CD14-positive monocyte (primary cell): ENCODE data around the gene PCGF1. TPM values are rescaled to one million over a fixed set of nuclear protein-coding genes. Genes with fewer than 3 reads are reported as not detected.
A peak's percentile ranks its signal among the peaks of the same experiment; 100 is the strongest.

Experiments used
- DNase-seq, 3 donors: peaks; one replicate each; pipeline ENCODE4 v3.0.0-alpha.2; 2011 to 2022
- H2AFZ ChIP-seq: 2 replicates; pipeline ENCODE4 v1.6.0; 2012; ENCODE audit warnings: mild to moderate bottlenecking, low read depth, low read length, inconsistent platforms; ENCODE audit not compliant: insufficient read depth, poor library complexity, severe bottlenecking
- H3K27ac ChIP-seq, 2 donors: 1 replicate in 1 of 2; 2 replicates in 1 of 2; pipeline ENCODE4 v1.5.1; 2012 to 2013; ENCODE audit warnings: low read length in 2 of 2, control low read depth in 1 of 2, inconsistent platforms in 1 of 2, low read depth in 1 of 2, mild to moderate bottlenecking in 1 of 2
- H3K27me3 ChIP-seq, 2 donors: one replicate each; pipeline versions ENCODE4 v1.6.0 to v1.6.1; 2011 to 2013; ENCODE audit warnings: low read length in 2 of 2; ENCODE audit not compliant: control insufficient read depth in 2 of 2, insufficient read depth in 2 of 2
- H3K36me3 ChIP-seq, 2 donors: replicated peaks in 1 of 2; 1 replicate in 1 of 2; 2 replicates in 1 of 2; pipeline versions ENCODE4 v1.5.1 to v1.6.1; 2012 to 2013; ENCODE audit warnings: low read length in 2 of 2, control low read depth in 1 of 2, inconsistent platforms in 1 of 2, mild to moderate bottlenecking in 1 of 2; ENCODE audit not compliant: insufficient read depth in 2 of 2, control insufficient read depth in 1 of 2
- H3K4me1 ChIP-seq, 2 donors: 1 replicate in 1 of 2; 2 replicates in 1 of 2; pipeline versions ENCODE4 v1.5.1 to v1.6.1; 2012 to 2013; ENCODE audit warnings: low read length in 2 of 2, control low read depth in 1 of 2, inconsistent platforms in 1 of 2, mild to moderate bottlenecking in 1 of 2, moderate library complexity in 1 of 2; ENCODE audit not compliant: insufficient read depth in 2 of 2, control insufficient read depth in 1 of 2
- H3K4me2 ChIP-seq: replicated peaks from 2 replicates; pipeline ENCODE3; 2012; ENCODE audit warnings: low read length, moderate library complexity, mild to moderate bottlenecking; ENCODE audit not compliant: poor library complexity, severe bottlenecking; ENCODE audit errors: extremely low read depth
- H3K4me3 ChIP-seq, 3 experiments: fragments of 200-600 bp in 1 of 3; sonication (generic) in 1 of 3; replicated peaks in 1 of 3; 1 replicate in 2 of 3; 2 replicates in 1 of 3; pipeline ENCODE4 v1.5.1; 2011 to 2013; ENCODE audit warnings: low read length in 3 of 3, mild to moderate bottlenecking in 3 of 3, control low read depth in 2 of 3, low read depth in 2 of 3, inconsistent platforms in 1 of 3, moderate library complexity in 1 of 3
- H3K79me2 ChIP-seq: 2 replicates; pipeline ENCODE4 v1.6.0; 2012; ENCODE audit warnings: mild to moderate bottlenecking, control low read depth, inconsistent platforms, low read length, moderate library complexity; ENCODE audit not compliant: insufficient read depth
- H3K9ac ChIP-seq: 2 replicates; pipeline ENCODE4 v1.6.0; 2017; ENCODE audit warnings: low read length, mild to moderate bottlenecking; ENCODE audit not compliant: insufficient read depth, poor library complexity, severe bottlenecking
- H3K9me3 ChIP-seq, 2 donors: replicated peaks in 1 of 2; 1 replicate in 1 of 2; 2 replicates in 1 of 2; pipeline versions ENCODE4 v1.5.1 to v1.6.1; 2012 to 2013; ENCODE audit warnings: low read length in 2 of 2, control low read depth in 1 of 2; ENCODE audit not compliant: control insufficient read depth in 1 of 2, insufficient read depth in 1 of 2
- H4K20me1 ChIP-seq: 2 replicates; pipeline ENCODE4 v1.6.0; 2012; ENCODE audit warnings: mild to moderate bottlenecking, low read length, control low read depth, moderate library complexity; ENCODE audit not compliant: insufficient read depth
- H3K27ac Mint-ChIP-seq, 7 donors: one replicate each; pipeline ENCODE4 v1.8.0; 2020; ENCODE audit warnings: mild to moderate bottlenecking in 7 of 7, mixed read lengths in 7 of 7, moderate library complexity in 6 of 7, inconsistent platforms in 2 of 7
- H3K27me3 Mint-ChIP-seq, 3 donors: one replicate each; pipeline ENCODE4 v1.8.0; 2021 to 2022; ENCODE audit warnings: low read depth in 3 of 3, mild to moderate bottlenecking in 3 of 3, mixed read lengths in 3 of 3, moderate library complexity in 3 of 3, inconsistent platforms in 1 of 3
- H3K36me3 Mint-ChIP-seq, 2 donors: one replicate each; pipeline ENCODE4 v1.8.0; 2020; ENCODE audit warnings: mixed read lengths in 2 of 2, inconsistent platforms in 1 of 2, mild to moderate bottlenecking in 1 of 2
- H3K4me1 Mint-ChIP-seq: one replicate; pipeline ENCODE4 v1.8.0; 2020; ENCODE audit warnings: mild to moderate bottlenecking, mixed read lengths
- H3K4me3 Mint-ChIP-seq, 2 donors: one replicate each; pipeline ENCODE4 v1.8.0; 2020; ENCODE audit warnings: mild to moderate bottlenecking in 2 of 2, mixed read lengths in 2 of 2, moderate library complexity in 1 of 2
- H3K9me3 Mint-ChIP-seq, 7 donors: one replicate each; pipeline ENCODE4 v1.8.0; 2020 to 2022; ENCODE audit warnings: mixed read lengths in 7 of 7, mild to moderate bottlenecking in 6 of 7, moderate library complexity in 6 of 7, inconsistent platforms in 2 of 7
- CTCF ChIP-seq: fragments of 200-600 bp; IDR thresholded peaks from one replicate; pipeline ENCODE4 v1.8.0; 2022; ENCODE audit warnings: antibody characterized with exemption, mild to moderate bottlenecking
- WGBS: methylation state at CpG from one replicate; pipeline ENCODE4 v1.1.5; 2013; ENCODE audit warnings: missing lambda C conversion rate; ENCODE audit not compliant: insufficient coverage; 5-methylcytosine and 5-hydroxymethylcytosine counted together
- intact Hi-C, 2 donors: fragments of 100-400 bp; cut with micrococcal nuclease; formaldehyde crosslinking; loops; one replicate each; pipeline versions ENCODE4 v1.15.0 to v1.15.1; 2023
- polyA plus RNA-seq, 3 donors: library from polyadenylated mRNA; depleted of rRNA in 1 of 3; unstranded in 2 of 3; stranded (reverse) in 1 of 3; fragments of 300-500 nt in 2 of 3; fragments of >200 nt in 1 of 3; fragmentation: Illumina TruSeq in 2 of 3; gene quantifications; 1 replicate in 2 of 3; 2 replicates in 1 of 3; pipeline ENCODE4 v1.2.3, GENCODE V29; 2012 to 2021

The PCGF1 gene
- polyA plus RNA-seq, 3 donors = 18.0 to 30.5 (median 20.5) TPM

GRCh38 chr2:74474899-74475298 lies 32.6 kb downstream of the PCGF1 start:
- no peaks in the 10 kb centered on the region for H3K27me3 ChIP-seq
- Mint-ChIP-seq H3K36me3 (peaks cover 23 to 41% of the 10 kb centered on the region in 2 donors), H3K27ac (no peak overlapping the region), H3K9me3 (peaks cover 0 to 3% (median 0%) of the 10 kb centered on the region in 7 donors), H3K4me1 (peaks cover 35% of the 10 kb centered on the region), H3K4me3 (no peak overlapping the region), H3K27me3 (peaks cover 0 to 2% (median 2%) of the 10 kb centered on the region in 3 donors)
- no peak overlapping the region for H3K4me3 ChIP-seq
- peaks cover 8% of the 10 kb centered on the region for H4K20me1 ChIP-seq
- no peak for DNase-seq
- H3K9ac ChIP-seq = no peak overlapping the region
- H3K36me3 ChIP-seq = peaks cover 14 to 24% of the 10 kb centered on the region in 2 donors
- intact Hi-C loops = no loop called here
- peak; percentile 31 for TF ChIP-seq CTCF
- H3K27ac ChIP-seq = no peak overlapping the region
- peaks cover 22% of the 10 kb centered on the region for H3K79me2 ChIP-seq
- 93% methylated on average over 5 of the region's 5 CpGs for WGBS
- no peak overlapping the region for H3K4me2 ChIP-seq
- H2AFZ ChIP-seq = no peak overlapping the region
- no peaks in the 10 kb centered on the region for H3K9me3 ChIP-seq
- peaks cover 35 to 41% of the 10 kb centered on the region in 2 donors for H3K4me1 ChIP-seq

GRCh38 chr2:74474481-74474880 lies 33.0 kb downstream of the PCGF1 start:
- no peak overlapping the region for H3K4me3 ChIP-seq
- no peaks in the 10 kb centered on the region for H3K9me3 ChIP-seq
- peaks cover 14 to 22% of the 10 kb centered on the region in 2 donors for H3K36me3 ChIP-seq
- no peak overlapping the region for H3K27ac ChIP-seq
- H3K4me1 Mint-ChIP-seq = peaks cover 35% of the 10 kb centered on the region
- TF ChIP-seq CTCF = no peak
- intact Hi-C loops = no loop called here
- H3K79me2 ChIP-seq = peaks cover 18% of the 10 kb centered on the region
- peaks cover 35 to 41% of the 10 kb centered on the region in 2 donors for H3K4me1 ChIP-seq
- no peak overlapping the region for H3K4me2 ChIP-seq
- H3K27me3 Mint-ChIP-seq = peaks cover 0 to 2% (median 2%) of the 10 kb centered on the region in 3 donors
- H3K27me3 ChIP-seq = no peaks in the 10 kb centered on the region
- no peak overlapping the region for H3K9ac ChIP-seq
- peaks cover 23 to 39% of the 10 kb centered on the region in 2 donors for H3K36me3 Mint-ChIP-seq
- DNase-seq = no peak
- H3K9me3 Mint-ChIP-seq = peaks cover 0 to 3% (median 0%) of the 10 kb centered on the region in 7 donors
- H3K4me3 Mint-ChIP-seq = no peak overlapping the region
- no peak overlapping the region for H2AFZ ChIP-seq
- no peak overlapping the region for H3K27ac Mint-ChIP-seq
- H4K20me1 ChIP-seq = peaks cover 8% of the 10 kb centered on the region
- WGBS = 98% methylated on average over 6 of the region's 6 CpGs
